Liver (tissue), 3 donors: ENCODE measurements around the gene SREBF2.

Source experiments
- CTCF ChIP-seq: fragments of 150-350 bp; IDR thresholded peaks from 2 replicates; pipeline ENCODE4 v1.5.1; 2017; ENCODE audit warnings: improper control_type of control experiment, low read depth, low read length; ENCODE audit not compliant: missing input control
- RAD21 ChIP-seq, 2 donors: IDR thresholded peaks; 2 replicates each; pipeline ENCODE4 v1.6.1; 2016; ENCODE audit warnings: antibody characterized with exemption in 2 of 2, mild to moderate bottlenecking in 2 of 2
- donor health status: healthy.
- donor health status: healthy.

- TF ChIP-seq CTCF (no peak), RAD21 (IDR thresholded peaks at IDR 0.05) (no peak)
These were observed 17.2 kb upstream of the SREBF2 start for GRCh38 chr22:41815716-41816115.
